ENCODE measurements around the gene POGZ. TPM values are rescaled to one million over a fixed set of nuclear protein-coding genes. Genes with fewer than 3 reads are reported as not detected.
"Not testable (repeated sequence)": the region's sequence is repeated elsewhere in the genome, so short reads cannot be mapped to it uniquely, and the experiment has no call there.

The POGZ gene
- total RNA-seq, 1 donor from 2014 or later, result 91.1 TPM

- DNase-seq (ENCODE audit: low spot score), result no peak
- H3K27ac Mint-ChIP-seq, result peak overlapping the region; percentile 61
- intact Hi-C loops (cut with micrococcal nuclease), result loop anchor here (1.0 kb wide), 1 partner anchor 14 kb away; the partner anchor contains the start of gene POGZ
- peak overlapping the region; percentile 67 for H3K4me3 Mint-ChIP-seq
- H3K9me3 Mint-ChIP-seq, result no peaks in the 10 kb centered on the region
- H3K36me3 Mint-ChIP-seq (ENCODE audit: low read depth), result no peaks in the 10 kb centered on the region
- H3K4me1 Mint-ChIP-seq (ENCODE audit: low read depth), result peaks cover 14% of the 10 kb centered on the region
- H3K27me3 Mint-ChIP-seq (ENCODE audit: insufficient read depth), result peaks cover 2% of the 10 kb centered on the region
These were observed 13.8 kb upstream of the POGZ start for GRCh38 chr1:151472856-151473731.

DNA sequence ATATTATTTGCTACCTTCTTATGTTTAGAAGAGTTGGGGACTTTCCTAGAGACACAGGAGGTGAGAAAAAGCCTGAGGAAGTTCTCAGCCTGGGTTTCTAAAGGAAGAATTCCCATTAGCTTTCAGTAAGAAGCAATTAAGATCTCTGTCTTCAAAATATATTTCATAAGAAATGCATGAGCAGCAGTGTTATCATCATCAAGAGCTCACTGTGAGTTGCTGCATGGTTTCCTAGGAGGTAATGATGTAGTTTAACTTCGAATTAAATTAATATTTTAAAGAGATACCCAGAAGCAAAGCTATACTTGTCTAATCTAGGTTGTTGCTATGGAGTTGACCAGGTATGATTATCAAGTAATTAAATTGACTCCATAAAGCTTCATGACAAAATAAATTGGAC, 5.7 kb upstream of the POGZ start:
- H3K9me3 Mint-ChIP-seq, result no peaks in the 10 kb centered on the region
- H3K4me3 Mint-ChIP-seq, result no peak overlapping the region
- no peak overlapping the region for H3K27ac Mint-ChIP-seq
- H3K36me3 Mint-ChIP-seq (ENCODE audit: low read depth), result no peaks in the 10 kb centered on the region
- intact Hi-C loops (cut with micrococcal nuclease), result no loop called here
- no peak for DNase-seq (ENCODE audit: low spot score)
- H3K27me3 Mint-ChIP-seq (ENCODE audit: insufficient read depth), result peaks cover 16% of the 10 kb centered on the region
- peaks cover 1% of the 10 kb centered on the region for H3K4me1 Mint-ChIP-seq (ENCODE audit: low read depth)

DNA sequence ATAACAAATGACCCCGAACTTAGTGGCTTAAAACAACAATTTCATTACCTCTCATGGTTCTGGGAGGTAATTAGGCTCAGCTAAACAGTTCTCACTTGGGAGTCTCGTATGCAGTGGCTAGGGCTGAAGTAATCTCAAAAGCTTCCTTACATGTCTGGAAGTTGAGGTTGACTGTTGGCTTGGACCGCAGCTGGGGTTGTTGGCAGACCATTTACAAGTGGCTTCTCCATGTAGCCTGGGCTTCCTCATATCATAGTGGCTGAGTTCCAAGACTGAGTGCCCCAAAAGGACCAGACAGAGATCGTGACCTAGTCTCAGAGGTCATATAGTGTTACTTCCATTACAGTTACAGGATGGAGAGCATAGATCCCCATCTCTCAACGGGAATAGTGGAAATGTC, 2.4 kb upstream of the POGZ start:
- intact Hi-C loops (cut with micrococcal nuclease), result no loop called here
- no peaks in the 10 kb centered on the region for H3K9me3 Mint-ChIP-seq

DNA sequence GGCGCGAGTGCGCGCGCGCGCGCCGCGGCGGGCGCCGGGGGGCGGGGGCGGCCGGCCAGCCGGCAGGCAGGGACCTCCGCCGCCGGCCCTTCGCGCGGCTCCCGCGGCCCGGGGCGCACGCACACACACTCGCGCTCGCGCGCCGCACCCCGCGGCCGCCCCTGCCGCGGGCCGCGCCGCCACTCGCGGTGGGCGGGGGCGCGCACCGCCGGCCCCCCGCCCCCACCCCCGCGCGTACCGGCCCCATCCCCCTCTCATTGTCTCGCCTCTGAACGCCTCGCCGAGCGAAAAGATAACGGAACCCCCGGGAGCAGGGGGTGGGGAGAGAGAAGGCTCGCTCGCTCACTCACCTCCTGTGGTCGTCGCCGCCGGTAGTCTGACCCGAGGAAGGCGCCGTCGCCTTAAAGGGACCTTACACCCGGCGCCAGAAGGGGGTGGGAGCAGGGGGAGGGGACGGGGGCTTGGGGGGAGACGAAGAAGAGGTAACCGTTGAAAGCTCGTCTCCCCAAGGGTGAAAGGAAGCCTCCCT, 428 bp downstream of the POGZ start:
- peak; percentile 46 for DNase-seq (ENCODE audit: low spot score)
- Mint-ChIP-seq H3K27ac (peak overlapping the region; percentile 83), H3K27me3 (ENCODE audit: insufficient read depth) (peaks cover 13% of the 10 kb centered on the region), H3K4me1 (ENCODE audit: low read depth) (peaks cover 21% of the 10 kb centered on the region), H3K9me3 (no peaks in the 10 kb centered on the region), H3K4me3 (peak overlapping the region; percentile 78), H3K36me3 (ENCODE audit: low read depth) (peaks cover 6% of the 10 kb centered on the region)
- intact Hi-C loops (cut with micrococcal nuclease), result loop anchor here (1.0 to 10.0 kb wide), 12 partner anchors 14 to 526 kb away; partner anchors contain the start of genes C2CD4D, CGN, PI4KB and PSMB4

More for the DNA sequence above, 2.4 kb upstream of the POGZ start:
- no peak overlapping the region for H3K27ac Mint-ChIP-seq
- H3K27me3 Mint-ChIP-seq (ENCODE audit: insufficient read depth), result peaks cover 18% of the 10 kb centered on the region
- H3K4me1 Mint-ChIP-seq (ENCODE audit: low read depth), result peaks cover 21% of the 10 kb centered on the region
- DNase-seq (ENCODE audit: low spot score), result no peak
- H3K36me3 Mint-ChIP-seq (ENCODE audit: low read depth), result peaks cover 5% of the 10 kb centered on the region
- no peak overlapping the region for H3K4me3 Mint-ChIP-seq

GRCh38 chr1:151457911-151458801, 1.1 kb downstream of the POGZ start:
- peak; percentile 57 for DNase-seq (ENCODE audit: low spot score)
- Mint-ChIP-seq H3K9me3 (no peaks in the 10 kb centered on the region), H3K4me3 (peak overlapping the region; percentile 90), H3K27ac (peak overlapping the region; percentile 97), H3K36me3 (ENCODE audit: low read depth) (peaks cover 6% of the 10 kb centered on the region), H3K27me3 (ENCODE audit: insufficient read depth) (peaks cover 13% of the 10 kb centered on the region), H3K4me1 (ENCODE audit: low read depth) (peaks cover 21% of the 10 kb centered on the region)
- intact Hi-C loops (cut with micrococcal nuclease), result loop anchor here (1.0 to 10.0 kb wide), 9 partner anchors 14 to 527 kb away; partner anchors contain the start of genes C2CD4D, CGN, PI4KB and PSMD4

DNA sequence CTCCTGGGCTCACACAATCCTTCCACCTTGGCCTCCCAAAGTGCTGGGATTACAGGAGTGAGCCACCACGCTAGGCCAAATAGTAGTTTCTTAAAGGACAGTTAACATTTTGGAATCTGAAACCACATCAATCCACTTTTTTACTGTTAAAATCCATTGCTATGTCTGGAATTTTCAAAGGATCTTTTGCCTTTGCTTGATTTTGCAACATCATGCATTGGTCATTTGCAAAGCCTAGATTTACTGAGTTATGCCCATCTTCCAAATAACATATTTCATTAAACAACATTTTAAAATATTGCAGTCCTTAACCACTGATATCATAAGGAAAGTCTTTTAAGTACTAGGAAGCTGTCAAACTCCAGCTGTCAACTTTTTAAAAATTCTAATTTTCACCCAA, 3.3 kb downstream of the POGZ start:
- Mint-ChIP-seq H3K9me3 (no peaks in the 10 kb centered on the region), H3K27me3 (ENCODE audit: insufficient read depth) (peaks cover 5% of the 10 kb centered on the region), H3K4me1 (ENCODE audit: low read depth) (peaks cover 21% of the 10 kb centered on the region), H3K36me3 (ENCODE audit: low read depth) (peaks cover 6% of the 10 kb centered on the region), H3K27ac (no peak overlapping the region), H3K4me3 (no peak overlapping the region)
- intact Hi-C loops (cut with micrococcal nuclease), result loop anchor here (5.0 to 10.0 kb wide), 3 partner anchors 156 to 529 kb away; partner anchors contain the start of genes C2CD4D and SNX27
- DNase-seq (ENCODE audit: low spot score), result no peak

GRCh38 chr1:151455231-151455630, 4.1 kb downstream of the POGZ start:
- DNase-seq (ENCODE audit: low spot score), result no peak
- no peak overlapping the region for H3K4me3 Mint-ChIP-seq
- no peaks in the 10 kb centered on the region for H3K9me3 Mint-ChIP-seq
- H3K27me3 Mint-ChIP-seq (ENCODE audit: insufficient read depth), result peaks cover 5% of the 10 kb centered on the region
- peaks cover 9% of the 10 kb centered on the region for H3K36me3 Mint-ChIP-seq (ENCODE audit: low read depth)
- H3K27ac Mint-ChIP-seq, result no peak overlapping the region
- intact Hi-C loops (cut with micrococcal nuclease), result loop anchor here (5.0 to 10.0 kb wide), 3 partner anchors 157 to 530 kb away; partner anchors contain the start of genes C2CD4D and SNX27
- peaks cover 21% of the 10 kb centered on the region for H3K4me1 Mint-ChIP-seq (ENCODE audit: low read depth)

DNA sequence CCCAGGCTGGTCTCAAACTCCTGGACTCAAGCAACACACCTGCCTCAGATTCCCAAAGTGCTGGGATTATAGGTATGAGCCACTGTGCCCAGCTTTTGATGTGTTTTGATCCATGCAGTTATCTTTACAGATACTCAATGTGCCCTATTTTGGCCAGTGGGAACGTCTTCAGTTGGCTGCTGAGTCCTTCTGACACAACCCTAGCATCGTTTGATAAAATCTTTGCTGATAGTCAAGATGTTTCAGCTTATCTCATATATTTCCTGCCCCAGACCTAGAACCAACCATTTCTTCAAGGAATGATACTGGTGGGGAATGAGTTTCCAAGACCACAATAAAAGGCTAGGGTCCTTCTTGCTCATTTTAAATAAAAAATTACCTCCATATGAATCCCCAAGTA, 11.6 kb downstream of the POGZ start:
- intact Hi-C loops (cut with micrococcal nuclease), result no loop called here

DNA sequence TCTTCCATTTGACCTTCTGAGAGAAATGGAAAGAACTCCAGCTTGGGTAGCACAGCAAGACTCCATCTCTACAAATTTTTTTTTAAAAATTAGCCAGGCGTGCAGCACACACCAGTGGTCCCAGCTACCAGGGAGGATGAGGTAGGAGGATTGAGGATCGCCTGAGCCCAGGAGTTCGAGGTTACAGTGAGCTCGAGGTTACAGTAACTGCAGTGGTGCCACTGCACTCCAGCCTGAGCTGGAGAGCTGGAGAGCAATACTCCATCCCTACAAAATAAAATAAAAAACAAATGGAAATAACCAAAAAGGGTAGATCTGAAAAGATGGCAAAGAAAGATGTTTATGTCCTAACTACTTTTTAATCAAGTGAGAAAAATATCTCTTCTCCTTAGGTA, 14.5 kb downstream of the POGZ start:
- H3K27me3 Mint-ChIP-seq (ENCODE audit: insufficient read depth), result no peaks in the 10 kb centered on the region
- H3K9me3 Mint-ChIP-seq, result no peaks in the 10 kb centered on the region
- no peak overlapping the region for H3K27ac Mint-ChIP-seq
- H3K4me3 Mint-ChIP-seq, result no peak overlapping the region
- H3K4me1 Mint-ChIP-seq (ENCODE audit: low read depth), result peaks cover 34% of the 10 kb centered on the region
- DNase-seq (ENCODE audit: low spot score), result no peak
- intact Hi-C loops (cut with micrococcal nuclease), result loop anchor here (1.0 to 2.0 kb wide), 6 partner anchors 13 to 392 kb away; partner anchors contain the start of genes CGN and TUFT1
- H3K36me3 Mint-ChIP-seq (ENCODE audit: low read depth), result peaks cover 11% of the 10 kb centered on the region

More for the DNA sequence above, 11.6 kb downstream of the POGZ start:
- Mint-ChIP-seq H3K27ac (no peak overlapping the region), H3K9me3 (no peaks in the 10 kb centered on the region), H3K4me1 (ENCODE audit: low read depth) (peaks cover 17% of the 10 kb centered on the region), H3K4me3 (no peak overlapping the region), H3K27me3 (ENCODE audit: insufficient read depth) (no peaks in the 10 kb centered on the region), H3K36me3 (ENCODE audit: low read depth) (peaks cover 4% of the 10 kb centered on the region)
- DNase-seq (ENCODE audit: low spot score), result no peak

GRCh38 chr1:151443846-151444782, 15.2 kb downstream of the POGZ start:
- no peaks in the 10 kb centered on the region for H3K27me3 Mint-ChIP-seq (ENCODE audit: insufficient read depth)
- peaks cover 36% of the 10 kb centered on the region for H3K4me1 Mint-ChIP-seq (ENCODE audit: low read depth)
- intact Hi-C loops (cut with micrococcal nuclease), result loop anchor here (1.0 to 2.0 kb wide), 6 partner anchors 13 to 392 kb away; partner anchors contain the start of gene CGN
- no peaks in the 10 kb centered on the region for H3K9me3 Mint-ChIP-seq
- DNase-seq (ENCODE audit: low spot score), result peak; percentile 50
- peaks cover 13% of the 10 kb centered on the region for H3K36me3 Mint-ChIP-seq (ENCODE audit: low read depth)
- no peak overlapping the region for H3K4me3 Mint-ChIP-seq
- no peak overlapping the region for H3K27ac Mint-ChIP-seq

DNA sequence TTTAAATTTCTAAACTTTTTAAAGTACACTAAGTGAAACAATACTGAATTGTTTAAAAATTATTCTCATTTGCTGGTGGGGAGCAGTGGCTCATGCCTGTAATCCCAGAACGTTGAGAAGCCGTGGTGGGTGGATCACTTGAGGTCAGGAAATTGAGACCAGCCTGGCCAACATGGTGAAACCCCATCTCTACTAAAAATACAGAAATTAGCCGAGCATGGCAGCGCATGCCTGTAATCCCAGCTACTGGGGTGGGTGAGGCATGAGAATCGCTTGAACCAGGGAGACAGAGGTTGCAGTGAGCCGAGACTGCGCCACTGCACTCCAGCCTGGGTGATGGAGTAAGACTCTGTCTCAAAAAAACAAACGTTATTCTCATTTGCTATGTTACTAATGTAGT, 21.9 kb downstream of the POGZ start:
- H3K4me3 Mint-ChIP-seq; intact Hi-C loops (cut with micrococcal nuclease); H3K27me3 Mint-ChIP-seq (ENCODE audit: insufficient read depth); H3K27ac Mint-ChIP-seq; H3K9me3 Mint-ChIP-seq; DNase-seq (ENCODE audit: low spot score): not testable (repeated sequence)
- H3K36me3 Mint-ChIP-seq (ENCODE audit: low read depth), result peaks cover 12% of the 10 kb centered on the region
- H3K4me1 Mint-ChIP-seq (ENCODE audit: low read depth), result peaks cover 24% of the 10 kb centered on the region
